K562 (cell line): Measurements from ENCODE around the gene IGLL1.

Experiments
- FOSL1 ChIP-seq: fragments of 200-800 bp; sonication (Bioruptor generic); conservative IDR thresholded peaks from 2 replicates; pipeline ENCODE4 v1.6.1; 2016; ENCODE audit warnings: missing genetic modification characterization, missing compliant biosample characterization
- FOXA1 ChIP-seq: fragments of 450-650 bp; IDR thresholded peaks from 2 replicates; pipeline ENCODE4 v1.6.1; 2016; ENCODE audit warnings: mild to moderate bottlenecking, borderline replicate concordance
- GABPA ChIP-seq: fragments of 200-800 bp; sonication (Bioruptor generic); conservative IDR thresholded peaks from 2 replicates; pipeline ENCODE4 v1.6.1; 2016; ENCODE audit warnings: low read depth, missing genetic modification characterization, missing compliant biosample characterization
- NONO ChIP-seq, 2 experiments: fragments of 200-400 bp in 1 of 2; fragments of 450-650 bp in 1 of 2; formaldehyde crosslinking in 1 of 2; IDR thresholded peaks; 2 replicates each; pipeline ENCODE4 v1.6.1; 2017; ENCODE audit warnings: low read depth in 2 of 2, mild to moderate bottlenecking in 2 of 2, moderate library complexity in 2 of 2, low read length in 1 of 2
- RCOR1 ChIP-seq, 2 experiments: IDR thresholded peaks; 2 replicates each; pipeline ENCODE4 v1.6.1; 2012; ENCODE audit warnings: low read depth in 2 of 2, low read length in 2 of 2, borderline replicate concordance in 1 of 2, improper control_type of control experiment in 1 of 2
- TEAD4 ChIP-seq, 2 experiments: sonication (generic) in 1 of 2; formaldehyde crosslinking in 1 of 2; IDR thresholded peaks; 2 replicates each; pipeline versions ENCODE4 v1.6.1 to v1.8.0; 2012 to 2022; ENCODE audit warnings: borderline replicate concordance in 1 of 2, inconsistent platforms in 1 of 2, low read length in 1 of 2, mild to moderate bottlenecking in 1 of 2, missing genetic modification reagents in 1 of 2
- ZNF140 ChIP-seq: fragments of 250-450 bp; sonication (Bioruptor Pico); IDR thresholded peaks from 2 replicates; pipeline ENCODE4 v1.8.0; 2021; ENCODE audit warnings: moderate library complexity, mild to moderate bottlenecking, inconsistent platforms
- ZNF184 ChIP-seq: sonication (generic); formaldehyde crosslinking; IDR thresholded peaks from 2 replicates; pipeline ENCODE4 v1.5.0; 2020; ENCODE audit warnings: missing genetic modification reagents
- ZNF253 ChIP-seq: fragments of 250-450 bp; sonication (Bioruptor Pico); conservative IDR thresholded peaks from 2 replicates; pipeline ENCODE4 v1.6.1; 2021; ENCODE audit warnings: mild to moderate bottlenecking
- ZNF780A ChIP-seq: fragments of 250-450 bp; sonication (Bioruptor Pico); IDR thresholded peaks from 2 replicates; pipeline ENCODE4 v1.5.0; 2021; ENCODE audit warnings: mild to moderate bottlenecking
- TF ChIP-seq, protein P1 (sequence below): sonication (generic); formaldehyde crosslinking; IDR thresholded peaks from 2 replicates; pipeline ENCODE4 v1.8.0; 2023; ENCODE audit warnings: mild to moderate bottlenecking, missing genetic modification reagents
- TF ChIP-seq, protein P2 (sequence below): fragments of 250-450 bp; sonication (Bioruptor Pico); IDR thresholded peaks from 2 replicates; pipeline ENCODE4 v1.8.0; 2021; ENCODE audit warnings: mild to moderate bottlenecking, moderate library complexity
- TF ChIP-seq, protein P3 (sequence below), 3 experiments: IDR thresholded peaks in 2 of 3; conservative IDR thresholded peaks in 1 of 3; 2 replicates each; pipeline ENCODE4 v1.5.1; 2011 to 2012; ENCODE audit warnings: low read length in 3 of 3, mild to moderate bottlenecking in 3 of 3, control low read depth in 2 of 3, improper control_type of control experiment in 1 of 3, inconsistent platforms in 1 of 3, low read depth in 1 of 3, mixed read lengths in 1 of 3, moderate library complexity in 1 of 3; ENCODE audit not compliant: insufficient read depth in 2 of 3
- TF ChIP-seq, protein P4 (sequence below): sonication (generic); formaldehyde crosslinking; IDR thresholded peaks from 2 replicates; pipeline ENCODE4 v1.8.1; 2023; ENCODE audit warnings: mild to moderate bottlenecking, missing genetic modification reagents

DNA sequence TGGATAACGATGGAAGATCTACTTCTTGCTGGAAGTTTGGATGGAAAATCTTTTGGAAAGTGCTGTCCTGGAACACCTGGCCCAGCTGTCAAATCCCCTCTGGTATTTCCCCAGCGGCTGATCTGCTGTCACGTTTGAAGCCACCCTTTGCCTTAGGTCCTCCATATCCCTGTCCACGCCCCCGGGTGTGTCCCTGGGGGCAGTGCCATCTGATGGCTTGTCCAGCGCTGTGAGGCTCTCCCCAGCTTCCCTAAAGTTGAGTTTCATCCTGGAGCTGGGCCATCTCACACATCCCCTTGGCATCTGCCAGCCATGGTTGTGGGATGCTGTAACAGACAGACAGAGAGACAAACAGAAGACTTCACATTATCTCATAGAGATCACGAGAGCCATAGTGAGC is 3.1 kb upstream of the IGLL1 start:
- no peak for TF ChIP-seq ZNF253 (CRISPR knock-in tag)
- TF ChIP-seq FOXA1: no peak
- TF ChIP-seq FOSL1 (tag): no peak
- TF ChIP-seq, protein P1, sequence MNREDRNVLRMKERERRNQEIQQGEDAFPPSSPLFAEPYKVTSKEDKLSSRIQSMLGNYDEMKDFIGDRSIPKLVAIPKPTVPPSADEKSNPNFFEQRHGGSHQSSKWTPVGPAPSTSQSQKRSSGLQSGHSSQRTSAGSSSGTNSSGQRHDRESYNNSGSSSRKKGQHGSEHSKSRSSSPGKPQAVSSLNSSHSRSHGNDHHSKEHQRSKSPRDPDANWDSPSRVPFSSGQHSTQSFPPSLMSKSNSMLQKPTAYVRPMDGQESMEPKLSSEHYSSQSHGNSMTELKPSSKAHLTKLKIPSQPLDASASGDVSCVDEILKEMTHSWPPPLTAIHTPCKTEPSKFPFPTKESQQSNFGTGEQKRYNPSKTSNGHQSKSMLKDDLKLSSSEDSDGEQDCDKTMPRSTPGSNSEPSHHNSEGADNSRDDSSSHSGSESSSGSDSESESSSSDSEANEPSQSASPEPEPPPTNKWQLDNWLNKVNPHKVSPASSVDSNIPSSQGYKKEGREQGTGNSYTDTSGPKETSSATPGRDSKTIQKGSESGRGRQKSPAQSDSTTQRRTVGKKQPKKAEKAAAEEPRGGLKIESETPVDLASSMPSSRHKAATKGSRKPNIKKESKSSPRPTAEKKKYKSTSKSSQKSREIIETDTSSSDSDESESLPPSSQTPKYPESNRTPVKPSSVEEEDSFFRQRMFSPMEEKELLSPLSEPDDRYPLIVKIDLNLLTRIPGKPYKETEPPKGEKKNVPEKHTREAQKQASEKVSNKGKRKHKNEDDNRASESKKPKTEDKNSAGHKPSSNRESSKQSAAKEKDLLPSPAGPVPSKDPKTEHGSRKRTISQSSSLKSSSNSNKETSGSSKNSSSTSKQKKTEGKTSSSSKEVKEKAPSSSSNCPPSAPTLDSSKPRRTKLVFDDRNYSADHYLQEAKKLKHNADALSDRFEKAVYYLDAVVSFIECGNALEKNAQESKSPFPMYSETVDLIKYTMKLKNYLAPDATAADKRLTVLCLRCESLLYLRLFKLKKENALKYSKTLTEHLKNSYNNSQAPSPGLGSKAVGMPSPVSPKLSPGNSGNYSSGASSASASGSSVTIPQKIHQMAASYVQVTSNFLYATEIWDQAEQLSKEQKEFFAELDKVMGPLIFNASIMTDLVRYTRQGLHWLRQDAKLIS (CRISPR knock-in tag): no peak
- TF ChIP-seq, protein P2, sequence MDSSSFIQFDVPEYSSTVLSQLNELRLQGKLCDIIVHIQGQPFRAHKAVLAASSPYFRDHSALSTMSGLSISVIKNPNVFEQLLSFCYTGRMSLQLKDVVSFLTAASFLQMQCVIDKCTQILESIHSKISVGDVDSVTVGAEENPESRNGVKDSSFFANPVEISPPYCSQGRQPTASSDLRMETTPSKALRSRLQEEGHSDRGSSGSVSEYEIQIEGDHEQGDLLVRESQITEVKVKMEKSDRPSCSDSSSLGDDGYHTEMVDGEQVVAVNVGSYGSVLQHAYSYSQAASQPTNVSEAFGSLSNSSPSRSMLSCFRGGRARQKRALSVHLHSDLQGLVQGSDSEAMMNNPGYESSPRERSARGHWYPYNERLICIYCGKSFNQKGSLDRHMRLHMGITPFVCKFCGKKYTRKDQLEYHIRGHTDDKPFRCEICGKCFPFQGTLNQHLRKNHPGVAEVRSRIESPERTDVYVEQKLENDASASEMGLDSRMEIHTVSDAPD (CRISPR knock-in tag): no peak
- no peak for TF ChIP-seq ZNF140
- no peak for TF ChIP-seq NONO (IDR thresholded peaks at IDR 0.05; ENCODE audit: low read depth in 2 of 2, low read length in 1 of 2)
- TF ChIP-seq, protein P3, sequence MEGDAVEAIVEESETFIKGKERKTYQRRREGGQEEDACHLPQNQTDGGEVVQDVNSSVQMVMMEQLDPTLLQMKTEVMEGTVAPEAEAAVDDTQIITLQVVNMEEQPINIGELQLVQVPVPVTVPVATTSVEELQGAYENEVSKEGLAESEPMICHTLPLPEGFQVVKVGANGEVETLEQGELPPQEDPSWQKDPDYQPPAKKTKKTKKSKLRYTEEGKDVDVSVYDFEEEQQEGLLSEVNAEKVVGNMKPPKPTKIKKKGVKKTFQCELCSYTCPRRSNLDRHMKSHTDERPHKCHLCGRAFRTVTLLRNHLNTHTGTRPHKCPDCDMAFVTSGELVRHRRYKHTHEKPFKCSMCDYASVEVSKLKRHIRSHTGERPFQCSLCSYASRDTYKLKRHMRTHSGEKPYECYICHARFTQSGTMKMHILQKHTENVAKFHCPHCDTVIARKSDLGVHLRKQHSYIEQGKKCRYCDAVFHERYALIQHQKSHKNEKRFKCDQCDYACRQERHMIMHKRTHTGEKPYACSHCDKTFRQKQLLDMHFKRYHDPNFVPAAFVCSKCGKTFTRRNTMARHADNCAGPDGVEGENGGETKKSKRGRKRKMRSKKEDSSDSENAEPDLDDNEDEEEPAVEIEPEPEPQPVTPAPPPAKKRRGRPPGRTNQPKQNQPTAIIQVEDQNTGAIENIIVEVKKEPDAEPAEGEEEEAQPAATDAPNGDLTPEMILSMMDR (IDR thresholded peaks at IDR 0.05 in 2 of 3, conservative IDR thresholded peaks at IDR 0.05 in 1 of 3; ENCODE audit: insufficient read depth in 2 of 3, low read depth in 1 of 3, low read length in 3 of 3): no peak
- no peak for TF ChIP-seq RCOR1 (IDR thresholded peaks at IDR 0.05; ENCODE audit: borderline replicate concordance in 1 of 2, low read depth in 2 of 2, low read length in 2 of 2)
- TF ChIP-seq, protein P4, sequence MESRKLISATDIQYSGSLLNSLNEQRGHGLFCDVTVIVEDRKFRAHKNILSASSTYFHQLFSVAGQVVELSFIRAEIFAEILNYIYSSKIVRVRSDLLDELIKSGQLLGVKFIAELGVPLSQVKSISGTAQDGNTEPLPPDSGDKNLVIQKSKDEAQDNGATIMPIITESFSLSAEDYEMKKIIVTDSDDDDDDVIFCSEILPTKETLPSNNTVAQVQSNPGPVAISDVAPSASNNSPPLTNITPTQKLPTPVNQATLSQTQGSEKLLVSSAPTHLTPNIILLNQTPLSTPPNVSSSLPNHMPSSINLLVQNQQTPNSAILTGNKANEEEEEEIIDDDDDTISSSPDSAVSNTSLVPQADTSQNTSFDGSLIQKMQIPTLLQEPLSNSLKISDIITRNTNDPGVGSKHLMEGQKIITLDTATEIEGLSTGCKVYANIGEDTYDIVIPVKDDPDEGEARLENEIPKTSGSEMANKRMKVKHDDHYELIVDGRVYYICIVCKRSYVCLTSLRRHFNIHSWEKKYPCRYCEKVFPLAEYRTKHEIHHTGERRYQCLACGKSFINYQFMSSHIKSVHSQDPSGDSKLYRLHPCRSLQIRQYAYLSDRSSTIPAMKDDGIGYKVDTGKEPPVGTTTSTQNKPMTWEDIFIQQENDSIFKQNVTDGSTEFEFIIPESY (CRISPR knock-in tag): no peak
- TF ChIP-seq TEAD4 (IDR thresholded peaks at IDR 0.05; ENCODE audit: low read length): no peak
- TF ChIP-seq TEAD4 (CRISPR knock-in tag; IDR thresholded peaks at IDR 0.05; ENCODE audit: borderline replicate concordance): no peak
- TF ChIP-seq GABPA (tag): no peak
- no peak for TF ChIP-seq ZNF184 (CRISPR knock-in tag)
- no peak for TF ChIP-seq ZNF780A (CRISPR knock-in tag)
